ENCODE data around the gene NELFE.

NELFE gene

GRCh38 chr6:31965700-31966099 is 6.9 kb upstream of the NELFE start:
- H3K4me3 ChIP-seq (ENCODE audit: low read length) = no peak overlapping the region
- H4K20me1 ChIP-seq (ENCODE audit: insufficient read depth, low read length) = no peaks in the 10 kb centered on the region
- peaks cover 12% of the 10 kb centered on the region for H3K36me3 ChIP-seq (replicated peaks; ENCODE audit: low read depth, low read length)
- H3K4me1 ChIP-seq (ENCODE audit: low read length) = peaks cover under 1% of the 10 kb centered on the region; the same call in 1 of the 2 replicates
- H3K79me2 ChIP-seq (ENCODE audit: low read length) = peaks cover under 1% of the 10 kb centered on the region
- no peak overlapping the region for H2AFZ ChIP-seq (ENCODE audit: low read depth, low read length)
- H3K27me3 ChIP-seq (ENCODE audit: low read depth, low read length) = no peaks in the 10 kb centered on the region
- no peak for TF ChIP-seq EZH2phosphoT487 (IDR thresholded peaks at IDR 0.05; ENCODE audit: low read depth)
- no peak for TF ChIP-seq CTCF (IDR thresholded peaks at IDR 0.05; ENCODE audit: low read depth, low read length)
- H3K27ac ChIP-seq (ENCODE audit: low read length) = no peak overlapping the region
- no peak overlapping the region for H3K4me2 ChIP-seq (ENCODE audit: low read length)
- H3K9ac ChIP-seq (ENCODE audit: low read length) = no peak overlapping the region
- no peaks in the 10 kb centered on the region for H3K9me3 ChIP-seq (ENCODE audit: insufficient read depth, low read length)

GRCh38 chr6:31963921-31964320 is 5.2 kb upstream of the NELFE start:
- no peak for TF ChIP-seq CTCF (IDR thresholded peaks at IDR 0.05; ENCODE audit: low read depth, low read length)
- no peak for TF ChIP-seq EZH2phosphoT487 (IDR thresholded peaks at IDR 0.05; ENCODE audit: low read depth)
- Histone ChIP-seq H3K9me3 (ENCODE audit: insufficient read depth, low read length) (no peaks in the 10 kb centered on the region), H3K79me2 (ENCODE audit: low read length) (peaks cover 12% of the 10 kb centered on the region), H3K9ac (ENCODE audit: low read length) (no peak overlapping the region), H3K4me3 (ENCODE audit: low read length) (no peak overlapping the region), H3K27ac (ENCODE audit: low read length) (no peak overlapping the region), H3K4me2 (ENCODE audit: low read length) (no peak overlapping the region), H2AFZ (ENCODE audit: low read depth, low read length) (no peak overlapping the region), H3K27me3 (ENCODE audit: low read depth, low read length) (no peaks in the 10 kb centered on the region), H4K20me1 (ENCODE audit: insufficient read depth, low read length) (no peaks in the 10 kb centered on the region), H3K4me1 (ENCODE audit: low read length) (peaks cover 7% of the 10 kb centered on the region), H3K36me3 (replicated peaks; ENCODE audit: low read depth, low read length) (peaks cover 12% of the 10 kb centered on the region)

DNA sequence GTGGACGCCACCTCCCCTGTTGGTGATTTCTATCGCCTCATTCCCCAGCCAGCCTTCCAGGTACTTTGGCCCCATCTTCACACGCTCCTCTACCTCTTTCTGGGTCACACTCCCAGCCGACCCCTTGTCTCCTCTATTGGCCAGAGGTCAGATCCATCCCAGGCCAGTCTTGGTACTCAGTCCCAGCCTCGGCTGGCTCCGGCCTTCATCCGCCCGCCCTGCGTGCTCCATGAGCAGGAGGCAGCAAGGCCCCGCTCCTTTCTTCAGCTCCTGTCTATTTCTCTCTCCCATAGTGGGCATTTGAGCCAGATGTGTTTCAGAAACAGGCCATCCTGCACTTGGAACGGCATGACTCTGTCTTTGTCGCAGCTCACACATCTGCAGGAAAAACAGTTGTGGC is 2.8 kb upstream of the NELFE start:
- no peaks in the 10 kb centered on the region for H3K27me3 ChIP-seq (ENCODE audit: low read depth, low read length)
- H3K4me3 ChIP-seq (ENCODE audit: low read length) = no peak overlapping the region
- TF ChIP-seq CTCF (IDR thresholded peaks at IDR 0.05; ENCODE audit: low read depth, low read length) (no peak), EZH2phosphoT487 (IDR thresholded peaks at IDR 0.05; ENCODE audit: low read depth) (no peak)
- H3K27ac ChIP-seq (ENCODE audit: low read length) = no peak overlapping the region
- no peak overlapping the region for H3K4me2 ChIP-seq (ENCODE audit: low read length)
- H2AFZ ChIP-seq (ENCODE audit: low read depth, low read length) = no peak overlapping the region
- H3K36me3 ChIP-seq (replicated peaks; ENCODE audit: low read depth, low read length) = peaks cover 12% of the 10 kb centered on the region
- H3K4me1 ChIP-seq (ENCODE audit: low read length) = peaks cover 13% of the 10 kb centered on the region
- H3K9ac ChIP-seq (ENCODE audit: low read length) = no peak overlapping the region
- H4K20me1 ChIP-seq (ENCODE audit: insufficient read depth, low read length) = no peaks in the 10 kb centered on the region
- H3K9me3 ChIP-seq (ENCODE audit: insufficient read depth, low read length) = no peaks in the 10 kb centered on the region
- peaks cover 21% of the 10 kb centered on the region for H3K79me2 ChIP-seq (ENCODE audit: low read length)

- Histone ChIP-seq H3K9me3 (ENCODE audit: insufficient read depth, low read length) (no peaks in the 10 kb centered on the region), H3K79me2 (ENCODE audit: low read length) (peaks cover 21% of the 10 kb centered on the region), H4K20me1 (ENCODE audit: insufficient read depth, low read length) (no peaks in the 10 kb centered on the region), H2AFZ (ENCODE audit: low read depth, low read length) (peak overlapping the region; percentile 63; the same call in 1 of the 2 replicates), H3K4me1 (ENCODE audit: low read length) (peaks cover 13% of the 10 kb centered on the region), H3K4me3 (ENCODE audit: low read length) (peak overlapping the region; percentile 98), H3K36me3 (replicated peaks; ENCODE audit: low read depth, low read length) (peaks cover 11% of the 10 kb centered on the region), H3K27me3 (ENCODE audit: low read depth, low read length) (no peaks in the 10 kb centered on the region), H3K27ac (ENCODE audit: low read length) (0 out of 2 replicates have a peak overlapping the region, but pooled peaks have one; percentile 16), H3K9ac (ENCODE audit: low read length) (peak overlapping the region; percentile 85), H3K4me2 (ENCODE audit: low read length) (peak overlapping the region; percentile 77)
- TF ChIP-seq EZH2phosphoT487 (IDR thresholded peaks at IDR 0.05; ENCODE audit: low read depth) (no peak), CTCF (IDR thresholded peaks at IDR 0.05; ENCODE audit: low read depth, low read length) (no peak)
Observed at GRCh38 chr6:31958412-31958740, 395 bp downstream of the NELFE start.
